Activated T-cell treated with anti-CD3 and anti-CD28 coated beads, Interleukin-2, amount 50 U/mL, for 72 hours (primary cell): ENCODE data around the gene RGS6. TPM values are rescaled to one million over a fixed set of nuclear protein-coding genes. Genes with fewer than 3 reads are reported as not detected.
A peak's percentile ranks its signal among the peaks of the same experiment; 100 is the strongest.

Experiments
- ATAC-seq, 2 donors: fragments of 150-1000 bp; cut with Tn5 transposase; replicated peaks in 1 of 2; 2 replicates each; pipeline ENCODE4 v1.10.0; 2021; ENCODE audit warnings: moderate library complexity in 2 of 2, mild to moderate bottlenecking in 1 of 2
- DNase-seq, 2 donors: peaks; one replicate each; pipeline ENCODE4 v3.0.0; 2021 to 2022; ENCODE audit warnings: mixed read lengths in 1 of 2
- H3K27ac Mint-ChIP-seq: one replicate; pipeline ENCODE4 v1.8.0; 2022; ENCODE audit warnings: mild to moderate bottlenecking, moderate library complexity, mixed read lengths
- H3K27me3 Mint-ChIP-seq: one replicate; pipeline ENCODE4 v1.8.0; 2022; ENCODE audit warnings: low read depth, mixed read lengths
- H3K36me3 Mint-ChIP-seq, 2 donors: one replicate each; pipeline ENCODE4 v1.8.0; 2022; ENCODE audit warnings: mixed read lengths in 2 of 2, mild to moderate bottlenecking in 1 of 2; ENCODE audit not compliant: insufficient read depth in 2 of 2
- H3K4me1 Mint-ChIP-seq: one replicate; pipeline ENCODE4 v1.8.0; 2022; ENCODE audit warnings: low read depth, mixed read lengths
- H3K4me3 Mint-ChIP-seq, 2 donors: one replicate each; pipeline ENCODE4 v1.8.0; 2022; ENCODE audit warnings: mild to moderate bottlenecking in 2 of 2, mixed read lengths in 2 of 2, moderate library complexity in 2 of 2
- H3K9me3 Mint-ChIP-seq, 2 donors: one replicate each; pipeline ENCODE4 v1.8.0; 2022; ENCODE audit warnings: mixed read lengths in 2 of 2
- total RNA-seq, 2 donors: library from RNA; stranded (reverse); gene quantifications; one replicate each; pipeline ENCODE4 v1.2.3, GENCODE V29; 2022

RGS6 gene
- total RNA-seq, 2 donors from 2014 or later, result 2.2 to 2.5 TPM

DNA sequence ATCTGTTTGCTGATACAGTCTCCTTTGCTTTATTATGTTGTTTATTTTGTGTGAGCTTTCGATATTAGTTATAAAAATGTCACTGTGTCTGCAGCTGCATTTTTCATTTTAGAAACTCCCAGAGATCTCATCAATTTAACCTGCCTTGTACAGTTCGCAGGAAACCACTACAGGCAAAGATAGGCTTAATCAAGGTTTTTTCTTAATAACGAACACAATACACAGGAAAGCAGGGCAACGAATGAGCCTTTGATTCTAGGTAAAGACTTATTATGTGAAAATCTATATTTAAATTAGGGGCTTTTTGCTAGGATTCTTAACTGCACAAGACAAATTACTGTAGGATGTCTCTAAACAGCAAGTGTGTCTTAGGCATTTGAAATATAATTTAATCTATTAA is 191.9 kb downstream of the RGS6 start:
- ATAC-seq, result no peak
- H3K27ac Mint-ChIP-seq, result no peak overlapping the region
- H3K27me3 Mint-ChIP-seq, result peaks cover 13% of the 10 kb centered on the region
- H3K4me3 Mint-ChIP-seq, result no peak overlapping the region
- H3K36me3 Mint-ChIP-seq, result no peaks in the 10 kb centered on the region
- no peaks in the 10 kb centered on the region for H3K4me1 Mint-ChIP-seq
- no peak for DNase-seq
- no peaks in the 10 kb centered on the region for H3K9me3 Mint-ChIP-seq

DNA sequence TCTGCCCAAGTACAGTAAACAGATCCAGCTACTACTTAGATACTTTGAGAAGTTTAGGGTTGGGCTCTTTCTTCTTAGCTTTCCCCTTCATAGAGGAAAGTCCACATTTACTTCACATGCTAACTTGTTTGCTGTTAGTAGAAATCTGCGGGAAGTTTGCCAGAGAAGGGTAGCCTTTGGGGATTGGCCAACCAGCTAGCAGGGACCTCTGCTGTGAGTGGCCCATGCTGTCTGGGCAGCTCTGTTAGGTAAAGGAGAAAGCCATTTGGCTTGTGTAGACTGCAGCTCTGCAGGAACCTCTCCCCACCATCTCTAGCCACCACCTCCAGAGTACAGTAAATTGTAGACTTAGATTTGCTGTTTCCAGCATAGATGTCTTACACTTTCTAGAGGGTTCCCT is 193.9 kb downstream of the RGS6 start:
- Mint-ChIP-seq H3K27me3 (peaks cover 11% of the 10 kb centered on the region), H3K27ac (no peak overlapping the region), H3K36me3 (no peaks in the 10 kb centered on the region), H3K4me3 (no peak overlapping the region), H3K9me3 (peaks cover 0 to 1% of the 10 kb centered on the region in 2 donors), H3K4me1 (no peaks in the 10 kb centered on the region)
- DNase-seq (no peak), ATAC-seq (no peak)

DNA sequence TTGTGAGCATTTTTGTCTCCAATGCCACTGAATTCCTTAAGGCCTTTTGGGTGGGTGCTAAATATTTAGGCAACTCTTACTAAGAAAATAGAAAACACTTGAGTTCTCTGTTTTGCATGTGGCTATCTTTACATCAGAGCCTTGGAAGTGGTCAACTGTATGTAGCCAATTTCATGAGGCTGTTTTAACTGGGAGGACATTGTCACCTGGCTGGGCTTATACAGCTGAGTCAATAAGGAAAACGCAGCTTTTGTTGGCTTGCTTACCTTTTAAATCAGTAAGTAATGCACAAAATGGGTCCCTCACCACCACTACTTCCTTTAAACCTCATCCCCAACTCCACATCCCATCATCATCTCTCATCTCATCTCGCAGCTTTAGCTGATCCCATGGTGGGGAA is 194.3 kb downstream of the RGS6 start:
- DNase-seq, result no peak
- ATAC-seq, result no peak
- peaks cover 15% of the 10 kb centered on the region for H3K27me3 Mint-ChIP-seq
- no peaks in the 10 kb centered on the region for H3K4me1 Mint-ChIP-seq
- H3K27ac Mint-ChIP-seq, result no peak overlapping the region
- H3K4me3 Mint-ChIP-seq, result no peak overlapping the region
- peaks cover 0 to 1% of the 10 kb centered on the region in 2 donors for H3K9me3 Mint-ChIP-seq
- H3K36me3 Mint-ChIP-seq, result no peaks in the 10 kb centered on the region

DNA sequence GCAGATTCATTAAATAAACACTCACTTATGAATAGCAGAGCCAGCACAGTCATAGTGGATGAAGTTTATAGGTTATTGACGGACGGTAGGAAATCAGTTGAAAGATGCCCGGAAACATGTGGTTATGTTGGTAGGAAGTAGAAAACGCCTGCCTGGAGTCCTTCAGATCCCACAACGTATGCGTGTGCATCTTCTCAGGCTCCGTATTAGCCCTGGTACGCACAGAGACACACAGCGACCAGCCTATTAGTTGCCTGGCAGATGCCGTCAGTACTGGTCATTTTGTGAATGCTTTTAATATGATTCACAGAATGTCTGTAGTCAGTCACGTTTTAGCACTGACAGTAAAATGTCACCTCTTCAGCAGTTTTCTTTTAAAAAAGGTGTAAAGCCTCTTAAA is 196.4 kb downstream of the RGS6 start:
- no peak for ATAC-seq
- peaks cover 32% of the 10 kb centered on the region for H3K27me3 Mint-ChIP-seq

DNA sequence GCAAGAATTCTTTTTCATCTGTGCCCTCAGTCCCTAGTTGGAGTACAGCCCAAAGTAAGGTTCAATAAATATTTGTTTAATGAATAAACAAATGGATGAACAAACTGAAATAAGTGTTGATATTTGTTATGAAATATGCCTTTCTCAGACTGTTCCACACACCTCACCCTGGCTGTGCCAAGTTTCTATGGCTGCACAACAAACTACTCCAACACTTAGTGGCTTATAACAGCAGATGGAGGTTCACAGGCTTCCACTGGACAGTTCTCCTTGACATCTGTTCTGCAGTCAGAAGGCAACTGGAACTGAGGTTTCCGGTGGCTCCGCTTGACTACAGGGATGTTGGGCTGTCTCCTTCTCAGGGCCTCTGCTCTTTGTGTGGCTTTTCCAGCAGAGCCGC is 197.1 kb downstream of the RGS6 start:
- Mint-ChIP-seq H3K36me3 (no peaks in the 10 kb centered on the region), H3K4me1 (no peaks in the 10 kb centered on the region), H3K4me3 (no peak overlapping the region), H3K27me3 (peaks cover 38% of the 10 kb centered on the region), H3K27ac (no peak overlapping the region), H3K9me3 (peaks cover 0 to 5% of the 10 kb centered on the region in 2 donors)
- DNase-seq (no peak), ATAC-seq (no peak)

More for the DNA sequence above, 196.4 kb downstream of the RGS6 start:
- H3K9me3 Mint-ChIP-seq, result peaks cover 0 to 3% of the 10 kb centered on the region in 2 donors
- no peak overlapping the region for H3K27ac Mint-ChIP-seq
- DNase-seq, result no peak
- H3K4me3 Mint-ChIP-seq, result no peak overlapping the region
- no peaks in the 10 kb centered on the region for H3K4me1 Mint-ChIP-seq
- no peaks in the 10 kb centered on the region for H3K36me3 Mint-ChIP-seq

DNA sequence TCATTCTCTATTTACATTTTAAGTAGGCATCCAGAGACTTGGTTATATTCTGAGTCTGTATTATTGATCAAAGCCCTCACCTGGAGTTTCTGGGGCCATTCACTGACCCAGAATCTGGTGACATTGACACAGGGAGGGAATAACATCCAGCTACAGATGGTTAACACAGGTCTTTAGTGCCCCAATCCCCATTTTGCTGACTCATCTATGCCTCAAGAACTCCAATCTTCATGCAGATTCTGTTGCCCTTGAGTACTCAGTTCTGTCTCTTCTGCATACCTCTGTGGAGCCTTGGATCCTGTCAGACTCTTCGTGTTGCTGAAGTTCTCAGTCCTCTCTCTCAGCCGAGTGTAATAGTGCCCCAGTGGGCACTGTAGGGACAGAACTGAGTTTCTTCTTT is 208.9 kb downstream of the RGS6 start:
- Mint-ChIP-seq H3K27ac (no peak overlapping the region), H3K9me3 (peaks cover 0 to 2% of the 10 kb centered on the region in 2 donors), H3K4me3 (no peak overlapping the region)

DNA sequence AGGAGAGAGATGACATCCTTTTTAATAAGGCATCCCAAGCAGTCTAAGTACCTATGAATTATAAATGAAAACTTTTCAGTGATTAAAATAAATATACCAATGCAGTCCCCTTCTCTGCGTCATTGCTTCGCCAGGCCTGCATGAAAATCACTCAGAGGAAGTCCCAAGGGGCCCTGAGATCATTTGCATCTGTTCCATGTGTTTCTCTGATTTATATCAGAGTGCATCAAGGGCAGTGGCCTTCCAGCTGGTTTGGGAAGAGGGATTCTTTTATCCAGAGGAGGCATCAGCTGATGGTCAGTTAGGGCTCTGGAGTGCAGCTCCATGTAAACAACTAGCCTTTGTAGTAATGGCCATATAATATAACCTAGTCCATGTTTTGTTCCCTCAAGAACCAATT is 210.1 kb downstream of the RGS6 start:
- Mint-ChIP-seq H3K9me3 (peaks cover 0 to 2% of the 10 kb centered on the region in 2 donors), H3K27ac (no peak overlapping the region), H3K4me3 (no peak overlapping the region), H3K27me3 (peaks cover 19% of the 10 kb centered on the region), H3K4me1 (no peaks in the 10 kb centered on the region), H3K36me3 (no peaks in the 10 kb centered on the region)
- DNase-seq, result no peak
- ATAC-seq, result no peak

More for the DNA sequence above, 208.9 kb downstream of the RGS6 start:
- ATAC-seq (no peak), DNase-seq (no peak)
- H3K27me3 Mint-ChIP-seq, result peaks cover 24% of the 10 kb centered on the region
- H3K36me3 Mint-ChIP-seq, result no peaks in the 10 kb centered on the region
- no peaks in the 10 kb centered on the region for H3K4me1 Mint-ChIP-seq

DNA sequence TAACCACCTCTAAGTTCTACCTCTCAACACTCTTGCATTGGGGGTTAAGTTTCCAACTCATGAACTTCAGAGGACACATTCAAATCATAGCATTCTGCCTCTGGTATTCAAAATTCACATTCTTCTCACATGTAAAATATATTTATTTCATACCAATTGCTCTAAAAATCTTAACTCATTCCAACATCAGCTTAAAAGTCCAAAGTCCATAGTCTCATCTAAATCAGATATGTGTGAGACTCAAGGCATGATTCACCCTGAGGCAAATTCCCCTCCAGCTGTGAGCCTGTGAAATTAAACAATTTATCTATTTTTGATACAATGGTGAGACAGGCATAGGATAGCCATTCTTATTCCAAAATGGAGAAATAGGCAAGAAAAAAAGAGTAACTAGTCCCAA is 214.0 kb downstream of the RGS6 start:
- Mint-ChIP-seq H3K9me3 (peaks cover 2 to 3% of the 10 kb centered on the region in 2 donors), H3K36me3 (no peaks in the 10 kb centered on the region), H3K4me3 (no peak overlapping the region), H3K4me1 (no peaks in the 10 kb centered on the region), H3K27ac (no peak overlapping the region), H3K27me3 (peaks cover 16% of the 10 kb centered on the region)
- DNase-seq (no peak), ATAC-seq (no peak)

DNA sequence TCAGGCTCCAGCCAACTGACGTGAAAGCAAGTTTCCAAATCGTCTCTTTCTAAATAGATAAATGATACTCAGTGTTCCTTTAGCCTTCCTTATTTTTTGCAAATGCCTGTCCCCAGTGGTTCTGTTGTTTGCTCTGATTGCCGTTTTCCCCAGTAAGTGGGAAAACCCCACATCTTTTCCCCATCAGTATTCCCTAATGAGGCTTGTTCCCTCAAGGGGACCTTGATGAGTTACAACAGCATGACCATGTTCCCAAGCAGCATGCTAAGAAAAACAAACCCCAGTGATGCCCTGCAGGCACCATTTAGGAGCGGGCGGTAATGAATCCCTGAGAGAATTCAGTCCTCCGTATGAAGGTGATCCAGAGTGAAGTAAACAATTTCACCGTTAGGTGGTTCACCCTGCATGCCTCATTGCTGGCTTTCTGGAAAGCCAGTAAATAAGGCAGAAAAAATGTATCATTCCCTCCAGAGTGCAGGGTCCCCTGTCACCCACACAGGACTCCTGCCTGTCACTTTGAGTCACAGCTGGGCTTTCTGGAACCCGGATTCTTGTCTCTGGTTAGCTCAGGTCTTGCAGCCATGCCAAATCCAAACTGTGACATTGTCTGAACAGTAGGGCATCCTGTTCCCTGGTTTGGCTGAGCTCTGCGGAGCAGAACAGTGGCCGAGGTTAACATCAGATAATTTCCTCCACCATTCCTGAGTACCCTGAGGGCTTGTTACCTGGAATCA is 222.6 kb downstream of the RGS6 start:
- no peaks in the 10 kb centered on the region for H3K36me3 Mint-ChIP-seq
- DNase-seq (peak in 1 of 2 donors; percentile 8), ATAC-seq (peak in 1 of 2 donors; percentile 61)
- peaks cover 9% of the 10 kb centered on the region for H3K4me1 Mint-ChIP-seq
- no peak overlapping the region for H3K4me3 Mint-ChIP-seq
- peaks cover 11% of the 10 kb centered on the region for H3K27me3 Mint-ChIP-seq
- peaks cover 2 to 3% of the 10 kb centered on the region in 2 donors for H3K9me3 Mint-ChIP-seq
- no peak overlapping the region for H3K27ac Mint-ChIP-seq

DNA sequence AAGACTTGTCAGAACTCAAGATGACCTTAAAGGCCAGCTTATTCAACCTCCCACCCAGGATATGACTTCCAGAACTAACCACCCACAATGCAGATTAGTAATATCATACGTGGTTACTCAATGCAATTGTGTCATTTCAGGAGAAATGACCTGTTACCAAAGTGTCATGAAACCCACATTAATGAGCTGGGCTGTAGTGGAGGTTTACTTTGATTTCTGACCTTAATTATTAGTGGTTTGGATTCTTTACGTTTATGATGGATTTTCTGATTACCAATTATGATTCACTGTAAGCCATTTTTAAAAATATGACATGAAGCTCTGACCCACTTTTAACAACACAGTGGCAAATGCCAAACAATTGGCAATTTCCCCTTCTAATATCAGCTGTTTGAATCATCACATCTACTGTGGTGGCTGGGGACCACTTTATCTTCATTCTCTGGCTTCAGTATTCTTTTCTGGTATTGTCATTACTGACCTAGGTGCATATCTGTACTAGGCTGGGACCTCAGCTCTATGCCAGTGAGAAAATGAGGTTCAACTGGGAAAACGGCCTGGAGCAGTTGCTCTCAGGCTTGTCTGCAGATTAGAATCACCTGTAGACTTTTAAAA is 223.3 kb downstream of the RGS6 start:
- H3K27me3 Mint-ChIP-seq, result peaks cover 10% of the 10 kb centered on the region
- no peak overlapping the region for H3K4me3 Mint-ChIP-seq
- H3K36me3 Mint-ChIP-seq, result no peaks in the 10 kb centered on the region
- H3K27ac Mint-ChIP-seq, result peak overlapping the region; percentile 24
- H3K9me3 Mint-ChIP-seq, result peaks cover 2 to 3% of the 10 kb centered on the region in 2 donors
- DNase-seq (no peak), ATAC-seq (peak; percentile 79 to 85)
- H3K4me1 Mint-ChIP-seq, result peaks cover 9% of the 10 kb centered on the region

DNA sequence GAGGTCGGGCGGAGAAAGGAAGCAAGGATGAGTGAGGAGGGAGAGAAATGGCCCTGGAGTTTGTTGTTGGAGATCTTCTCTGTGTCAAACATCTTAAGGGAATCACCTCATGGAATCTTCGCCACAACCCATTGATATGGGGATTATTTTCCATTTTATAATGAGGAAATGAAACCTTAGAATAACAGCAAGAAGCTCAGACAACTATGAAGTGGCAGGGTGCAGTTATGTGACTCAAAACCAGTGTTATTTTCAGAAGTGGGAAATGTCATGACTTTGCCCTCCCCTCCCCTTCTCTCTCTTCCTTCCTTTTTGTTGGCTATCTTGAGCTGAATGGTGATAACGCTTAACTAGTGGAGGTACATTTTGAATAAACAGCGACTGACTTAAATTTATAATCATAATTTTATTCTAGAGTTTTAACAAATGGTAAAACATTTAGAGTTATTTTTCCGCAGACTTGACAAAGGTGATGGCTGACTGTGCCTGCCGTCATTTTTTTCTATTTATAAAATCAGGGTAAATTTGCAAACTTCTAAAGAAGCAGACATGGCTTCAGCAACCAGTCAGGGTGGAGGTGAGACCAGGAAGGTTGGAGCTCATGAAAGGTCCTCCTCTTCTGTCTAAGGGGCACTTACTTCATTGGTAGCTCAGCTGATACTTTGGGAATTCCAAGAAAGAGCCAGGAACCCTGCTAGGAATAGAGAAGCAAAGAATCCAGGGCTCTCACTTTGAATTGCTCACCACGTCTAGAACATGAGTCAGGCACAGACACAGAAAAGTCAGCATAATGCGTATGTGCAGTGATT is 232.4 kb downstream of the RGS6 start:
- no peak for DNase-seq
- no peak overlapping the region for H3K4me3 Mint-ChIP-seq
- peaks cover 22% of the 10 kb centered on the region for H3K27me3 Mint-ChIP-seq
- H3K27ac Mint-ChIP-seq, result no peak overlapping the region
- ATAC-seq, result no peak
- H3K9me3 Mint-ChIP-seq, result peaks cover 0 to 2% of the 10 kb centered on the region in 2 donors
- H3K36me3 Mint-ChIP-seq, result no peaks in the 10 kb centered on the region
- H3K4me1 Mint-ChIP-seq, result no peaks in the 10 kb centered on the region

DNA sequence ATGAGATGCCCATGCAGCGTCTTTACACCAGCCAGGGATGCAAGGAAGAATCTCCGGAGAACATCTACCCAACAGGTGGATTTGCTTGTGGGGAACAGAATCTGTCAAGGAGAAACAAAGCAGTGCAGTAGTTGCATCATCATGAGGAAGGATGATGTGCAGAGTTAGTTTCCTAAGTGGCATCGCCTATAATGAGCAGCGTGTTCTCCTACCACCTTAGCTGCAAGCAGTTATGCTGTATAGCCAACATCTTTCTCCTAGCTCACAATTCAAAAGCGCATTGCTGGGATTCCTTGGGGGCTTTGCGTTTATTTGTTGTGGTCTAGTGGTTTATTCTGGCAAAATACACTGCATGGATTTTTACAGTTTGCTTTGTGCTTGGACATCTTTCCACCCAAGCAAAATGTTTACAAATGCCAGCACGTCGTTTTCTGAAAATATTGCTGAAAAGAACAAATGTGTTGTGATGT is 233.0 kb downstream of the RGS6 start:
- no peak overlapping the region for H3K27ac Mint-ChIP-seq
- no peak for DNase-seq
- H3K4me3 Mint-ChIP-seq, result no peak overlapping the region
- no peak for ATAC-seq
- H3K27me3 Mint-ChIP-seq, result peaks cover 22% of the 10 kb centered on the region
- no peaks in the 10 kb centered on the region for H3K4me1 Mint-ChIP-seq
- no peaks in the 10 kb centered on the region for H3K36me3 Mint-ChIP-seq
- H3K9me3 Mint-ChIP-seq, result peaks cover 0 to 2% of the 10 kb centered on the region in 2 donors

DNA sequence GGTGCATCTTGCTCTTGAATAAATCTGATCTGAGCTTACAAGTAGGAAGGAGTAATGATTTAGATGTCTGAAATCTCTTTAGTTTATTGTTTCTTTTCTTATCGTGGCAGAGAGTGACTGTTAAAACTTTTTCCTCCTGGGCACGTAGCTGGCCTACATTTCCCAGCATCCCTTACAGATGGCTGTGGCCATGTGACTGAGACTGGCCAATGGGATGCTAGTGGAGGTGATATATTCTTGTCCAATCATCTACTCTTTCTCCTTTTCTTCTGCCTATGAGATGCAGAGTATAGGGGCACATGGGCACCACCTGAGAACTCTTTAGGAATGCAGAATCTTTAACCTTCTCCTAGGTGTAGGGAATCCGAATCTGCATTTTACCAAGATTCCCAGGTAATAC is 237.3 kb downstream of the RGS6 start:
- no peaks in the 10 kb centered on the region for H3K36me3 Mint-ChIP-seq
- H3K27me3 Mint-ChIP-seq, result peaks cover 8% of the 10 kb centered on the region
- no peaks in the 10 kb centered on the region for H3K4me1 Mint-ChIP-seq
- DNase-seq (no peak), ATAC-seq (no peak)
- no peak overlapping the region for H3K4me3 Mint-ChIP-seq
- no peak overlapping the region for H3K27ac Mint-ChIP-seq
- H3K9me3 Mint-ChIP-seq, result no peaks in the 10 kb centered on the region
